T-cell (primary cell): Measurements from ENCODE around the gene OPRPN. TPM values are rescaled to one million over a fixed set of nuclear protein-coding genes. Genes with fewer than 3 reads are reported as not detected.

ENCODE experiments used
- ATAC-seq, 4 experiments: fragments of 200-7000 bp in 3 of 4; fragments of 150-1000 bp in 1 of 4; cut with Tn5 transposase; replicated peaks in 1 of 4; 1 replicate in 3 of 4; 2 replicates in 1 of 4; pipeline ENCODE4 v1.10.0; 2021; ENCODE audit warnings: moderate library complexity in 3 of 4, mild to moderate bottlenecking in 2 of 4, moderate number of reproducible peaks in 1 of 4
- CTCF ChIA-PET, 2 donors: fragments of 300-600 bp; sonication (Branson Sonifier 250); formaldehyde crosslinking; loops; one replicate each; lab custom pipeline; 2022; ENCODE audit warnings: antibody characterized with exemption in 2 of 2; lab: Charles Lee
- POLR2A ChIA-PET, 2 donors: fragments of 300-600 bp; sonication (Branson Sonifier 250); formaldehyde crosslinking; loops; one replicate each; lab custom pipeline; 2022; ENCODE audit warnings: antibody characterized with exemption in 2 of 2; lab: Charles Lee
- DNase-seq, 35 experiments: peaks; one replicate each; pipeline versions ENCODE4 v3.0.0 to v3.0.0-alpha.2; 2013 to 2023
- H3K27ac ChIP-seq: one replicate; pipeline ENCODE4 v1.5.1; 2013; ENCODE audit warnings: low read length
- H3K27me3 ChIP-seq, 2 experiments: replicated peaks in 1 of 2; 1 replicate in 1 of 2; 2 replicates in 1 of 2; pipeline versions ENCODE4 v1.6.1 to v1.7.0; 2013; ENCODE audit warnings: low read length in 1 of 2, mixed read lengths in 1 of 2; ENCODE audit not compliant: control insufficient read depth in 2 of 2, insufficient read depth in 2 of 2; ENCODE audit errors: extremely low read depth in 1 of 2
- H3K36me3 ChIP-seq, 2 donors: 1 replicate in 1 of 2; 2 replicates in 1 of 2; pipeline versions ENCODE4 v1.6.1 to v1.7.0; 2013; ENCODE audit warnings: low read length in 1 of 2; ENCODE audit not compliant: control insufficient read depth in 2 of 2, insufficient read depth in 1 of 2; ENCODE audit errors: extremely low read depth in 1 of 2
- H3K4me1 ChIP-seq, 2 experiments: 1 replicate in 1 of 2; 2 replicates in 1 of 2; pipeline versions ENCODE4 v1.6.1 to v1.7.0; 2013; ENCODE audit warnings: low read length in 2 of 2, mixed read lengths in 1 of 2; ENCODE audit not compliant: insufficient read depth in 2 of 2, control insufficient read depth in 1 of 2; ENCODE audit errors: extremely low read depth in 1 of 2
- H3K4me3 ChIP-seq, 2 donors: 1 replicate in 1 of 2; 2 replicates in 1 of 2; pipeline versions ENCODE4 v1.5.1 to v1.7.0; 2013; ENCODE audit warnings: mild to moderate bottlenecking in 2 of 2, low read length in 1 of 2, moderate library complexity in 1 of 2; ENCODE audit not compliant: control insufficient read depth in 1 of 2; ENCODE audit errors: extremely low read depth in 1 of 2
- H3K9me3 ChIP-seq: 2 replicates; pipeline ENCODE4 v1.7.0; 2013
- H3K27ac Mint-ChIP-seq, 2 donors: one replicate each; pipeline ENCODE4 v1.8.0; 2020 to 2021; ENCODE audit warnings: mild to moderate bottlenecking in 2 of 2, mixed read lengths in 2 of 2
- H3K27me3 Mint-ChIP-seq, 2 donors: one replicate each; pipeline ENCODE4 v1.8.0; 2021 to 2022; ENCODE audit warnings: mixed read lengths in 2 of 2
- H3K36me3 Mint-ChIP-seq: one replicate; pipeline ENCODE4 v1.8.0; 2021; ENCODE audit warnings: mixed read lengths
- H3K4me1 Mint-ChIP-seq, 3 donors: one replicate each; pipeline ENCODE4 v1.8.0; 2020 to 2022; ENCODE audit warnings: mixed read lengths in 3 of 3, mild to moderate bottlenecking in 1 of 3
- H3K4me3 Mint-ChIP-seq, 3 donors: one replicate each; pipeline ENCODE4 v1.8.0; 2020 to 2022; ENCODE audit warnings: mild to moderate bottlenecking in 3 of 3, mixed read lengths in 3 of 3, moderate library complexity in 3 of 3
- H3K9me3 Mint-ChIP-seq, 3 donors: one replicate each; pipeline ENCODE4 v1.8.0; 2020 to 2022; ENCODE audit warnings: mixed read lengths in 3 of 3
- WGBS: methylation state at CpG from one replicate; pipeline ENCODE4 v1.1.5; 2013; ENCODE audit warnings: missing lambda C conversion rate; ENCODE audit not compliant: insufficient coverage; 5-methylcytosine and 5-hydroxymethylcytosine counted together
- total RNA-seq, 35 experiments: library from RNA in 6 of 35; stranded (reverse) in 6 of 35; fragments of 120-200 nt in 1 of 35; gene quantifications; one replicate each; pipeline versions ENCODE4 v1.2.1 to v1.2.4 and lab custom pipeline; 2013 to 2026

Gene OPRPN
- total RNA-seq, 5 donors from 2014 or later (not counting 1 experiment from before 2014, with no cell fraction given): not detected

DNA sequence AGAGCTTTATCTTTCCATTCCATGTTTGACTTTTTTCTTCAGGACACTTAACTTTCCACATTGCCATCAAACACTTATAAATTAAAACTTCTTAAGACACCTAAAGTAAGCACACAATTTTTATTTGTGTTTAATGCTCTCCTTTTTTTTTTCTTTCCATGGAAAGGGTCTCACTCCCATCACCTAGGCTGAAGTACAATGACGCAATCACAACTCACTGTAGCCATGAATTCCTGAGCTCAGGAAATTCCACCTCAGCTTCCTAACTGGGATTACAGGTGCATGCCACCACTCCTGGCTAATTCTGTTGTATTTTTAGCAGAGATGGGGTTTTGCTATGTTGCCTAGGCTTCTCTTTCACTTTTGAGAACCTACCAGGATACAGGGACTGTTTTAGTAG, 29.9 kb upstream of the OPRPN start:
- POLR2A ChIA-PET: no interaction called here
- WGBS: no CpG with 5 or more reads among the region's 1 CpG

DNA sequence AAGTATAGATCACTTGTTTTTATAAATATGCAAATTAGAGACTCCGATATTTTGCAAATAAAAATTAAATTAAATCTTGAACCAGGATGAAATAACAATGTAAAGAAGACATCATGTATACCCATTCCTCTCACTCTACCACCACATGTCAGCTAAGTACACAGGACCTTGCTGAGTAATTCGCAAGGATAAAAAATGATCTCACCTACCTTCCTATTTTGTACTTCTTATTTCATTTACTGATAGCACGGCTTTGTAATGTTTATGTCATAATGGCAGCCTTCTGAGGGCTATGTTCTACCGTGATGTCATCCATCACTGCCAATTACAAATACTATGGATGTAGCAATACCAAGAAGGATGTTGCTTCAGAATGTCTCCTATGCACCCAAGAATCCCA, 25.8 kb upstream of the OPRPN start:
- POLR2A ChIA-PET: no interaction called here
- H3K36me3 Mint-ChIP-seq: no peaks in the 10 kb centered on the region
- DNase-seq (no peak), ATAC-seq (no peak)
- Histone ChIP-seq H3K4me3 (no peak overlapping the region), H3K36me3 (no peaks in the 10 kb centered on the region), H3K4me1 (no peaks in the 10 kb centered on the region), H3K27me3 (no peaks in the 10 kb centered on the region), H3K9me3 (no peaks in the 10 kb centered on the region), H3K27ac (no peak overlapping the region)
- WGBS: no CpG with 5 or more reads among the region's 4 CpGs
- no peaks in the 10 kb centered on the region for H3K27me3 Mint-ChIP-seq
- peaks cover 0 to 8% (median 0%) of the 10 kb centered on the region in 3 donors for H3K9me3 Mint-ChIP-seq
- H3K4me1 Mint-ChIP-seq: no peaks in the 10 kb centered on the region
- CTCF ChIA-PET: no interaction called here
- H3K27ac Mint-ChIP-seq: no peak overlapping the region
- H3K4me3 Mint-ChIP-seq: no peak overlapping the region

More for the DNA sequence above, 29.9 kb upstream of the OPRPN start:
- no peaks in the 10 kb centered on the region for H3K36me3 Mint-ChIP-seq
- Histone ChIP-seq H3K4me1 (no peaks in the 10 kb centered on the region), H3K27me3 (no peaks in the 10 kb centered on the region), H3K36me3 (no peaks in the 10 kb centered on the region), H3K27ac (no peak overlapping the region), H3K9me3 (no peaks in the 10 kb centered on the region), H3K4me3 (no peak overlapping the region)
- H3K9me3 Mint-ChIP-seq: peaks cover 0 to 8% (median 3%) of the 10 kb centered on the region in 3 donors
- CTCF ChIA-PET: no interaction called here
- H3K4me1 Mint-ChIP-seq: no peaks in the 10 kb centered on the region
- ATAC-seq (no peak), DNase-seq (no peak)
- no peak overlapping the region for H3K27ac Mint-ChIP-seq
- H3K27me3 Mint-ChIP-seq: peaks cover 0 to 6% of the 10 kb centered on the region in 2 donors
- H3K4me3 Mint-ChIP-seq: no peak overlapping the region

DNA sequence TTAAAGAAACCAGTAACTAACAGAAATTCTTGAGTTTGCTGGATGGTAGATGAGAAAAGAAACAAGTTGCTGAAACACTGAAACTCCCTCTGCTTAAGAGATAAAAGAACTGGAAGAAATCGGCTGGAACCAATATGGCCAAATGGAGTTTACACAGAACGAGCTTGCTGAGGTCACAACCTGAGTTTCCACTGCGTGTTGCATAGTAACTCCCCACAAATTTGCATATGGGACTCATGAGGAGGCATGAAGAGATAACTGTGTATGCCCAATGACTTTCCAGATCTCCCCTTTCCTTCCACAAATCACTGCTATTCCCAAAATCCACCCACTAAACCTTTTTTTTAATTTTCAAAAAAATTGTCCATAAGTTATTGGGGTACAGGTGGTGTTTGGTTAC, 25.0 kb upstream of the OPRPN start:
- H3K27ac Mint-ChIP-seq: no peak overlapping the region
- WGBS: 66% methylated on average over 3 of the region's 3 CpGs
- no peak for DNase-seq
- Histone ChIP-seq H3K36me3 (no peaks in the 10 kb centered on the region), H3K4me3 (no peak overlapping the region), H3K4me1 (no peaks in the 10 kb centered on the region), H3K9me3 (no peaks in the 10 kb centered on the region), H3K27ac (no peak overlapping the region), H3K27me3 (no peaks in the 10 kb centered on the region)
- H3K36me3 Mint-ChIP-seq: no peaks in the 10 kb centered on the region
- ChIA-PET POLR2A (no interaction called here), CTCF (no interaction called here)
- no peak overlapping the region for H3K4me3 Mint-ChIP-seq
- H3K27me3 Mint-ChIP-seq: no peaks in the 10 kb centered on the region
- ATAC-seq: no peak
- peaks cover 0 to 8% (median 0%) of the 10 kb centered on the region in 3 donors for H3K9me3 Mint-ChIP-seq
- H3K4me1 Mint-ChIP-seq: no peaks in the 10 kb centered on the region

DNA sequence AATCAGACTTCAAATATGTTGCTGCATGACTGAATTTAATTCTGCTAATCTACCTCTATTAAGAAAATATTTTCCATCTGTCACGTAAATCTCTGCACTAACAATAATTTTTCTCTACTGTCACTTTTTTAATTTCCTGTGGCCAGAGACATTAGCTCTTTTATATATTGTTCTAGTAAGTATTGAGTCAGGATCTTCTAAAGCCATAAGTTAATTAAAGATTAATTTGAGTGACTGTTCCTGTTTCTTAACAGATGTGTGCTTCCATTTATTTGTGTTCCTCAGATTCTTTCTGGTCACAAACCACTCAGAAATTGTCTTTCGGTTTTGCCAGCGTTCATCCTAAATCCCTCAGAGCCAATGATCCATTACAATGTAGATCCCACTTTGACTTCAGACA, 17.2 kb upstream of the OPRPN start:
- Mint-ChIP-seq H3K4me3 (no peak overlapping the region), H3K36me3 (no peaks in the 10 kb centered on the region), H3K27ac (no peak overlapping the region), H3K4me1 (no peaks in the 10 kb centered on the region), H3K27me3 (no peaks in the 10 kb centered on the region), H3K9me3 (no peaks in the 10 kb centered on the region)
- H3K4me1 ChIP-seq: no peaks in the 10 kb centered on the region
- no peaks in the 10 kb centered on the region for H3K27me3 ChIP-seq
- no peaks in the 10 kb centered on the region for H3K36me3 ChIP-seq
- POLR2A ChIA-PET: no interaction called here
- ATAC-seq (no peak), DNase-seq (no peak)
- CTCF ChIA-PET: no interaction called here
- H3K27ac ChIP-seq: no peak overlapping the region
- H3K9me3 ChIP-seq: no peaks in the 10 kb centered on the region
- no CpG with 5 or more reads among the region's 3 CpGs for WGBS
- H3K4me3 ChIP-seq: no peak overlapping the region

DNA sequence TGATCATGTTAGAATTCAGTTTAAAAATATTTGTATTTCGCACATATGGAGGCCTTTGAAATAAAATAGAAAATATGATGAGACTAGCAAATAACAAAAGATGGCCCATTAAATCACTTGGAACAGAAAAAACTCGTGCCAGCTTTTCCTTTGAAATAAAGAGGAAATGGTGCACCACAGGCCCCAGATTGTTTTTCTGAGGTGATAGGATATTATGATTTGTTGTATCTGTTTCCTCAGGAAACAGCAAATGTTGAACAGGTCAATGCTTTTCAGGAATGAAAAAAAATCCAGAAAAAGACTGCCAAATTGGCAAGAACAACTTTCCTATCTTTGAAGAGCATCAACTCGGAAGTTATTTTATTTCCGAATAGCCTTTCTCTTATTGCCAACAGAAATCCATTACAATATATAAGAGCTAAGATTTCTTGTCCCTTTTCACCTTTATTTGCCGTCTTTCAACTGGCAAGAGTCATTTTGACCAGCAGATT, 15.0 kb upstream of the OPRPN start, which contains the start of gene SMR3B:
Gene SMR3B, plus strand, starts transcription at position 441 of the 491 bp plus-strand sequence. CDS start 1,380 bp downstream, outside the sequence.
- ATAC-seq (no peak), DNase-seq (no peak)
- CTCF ChIA-PET: no interaction called here
- no peaks in the 10 kb centered on the region for H3K9me3 Mint-ChIP-seq
- H3K27me3 Mint-ChIP-seq: no peaks in the 10 kb centered on the region
- POLR2A ChIA-PET: no interaction called here
- H3K27ac Mint-ChIP-seq: no peak within 1 kb of the TSS
- H3K4me1 Mint-ChIP-seq: no peaks in the 10 kb centered on the region
- 56% methylated on average over 3 of the region's 5 CpGs for WGBS
- Histone ChIP-seq H3K4me3 (no peak within 1 kb of the TSS), H3K36me3 (no peaks in the 10 kb centered on the region), H3K27ac (no peak within 1 kb of the TSS), H3K4me1 (no peaks in the 10 kb centered on the region), H3K27me3 (no peaks in the 10 kb centered on the region), H3K9me3 (no peaks in the 10 kb centered on the region)
- no peaks in the 10 kb centered on the region for H3K36me3 Mint-ChIP-seq
- H3K4me3 Mint-ChIP-seq: no peak within 1 kb of the TSS

DNA sequence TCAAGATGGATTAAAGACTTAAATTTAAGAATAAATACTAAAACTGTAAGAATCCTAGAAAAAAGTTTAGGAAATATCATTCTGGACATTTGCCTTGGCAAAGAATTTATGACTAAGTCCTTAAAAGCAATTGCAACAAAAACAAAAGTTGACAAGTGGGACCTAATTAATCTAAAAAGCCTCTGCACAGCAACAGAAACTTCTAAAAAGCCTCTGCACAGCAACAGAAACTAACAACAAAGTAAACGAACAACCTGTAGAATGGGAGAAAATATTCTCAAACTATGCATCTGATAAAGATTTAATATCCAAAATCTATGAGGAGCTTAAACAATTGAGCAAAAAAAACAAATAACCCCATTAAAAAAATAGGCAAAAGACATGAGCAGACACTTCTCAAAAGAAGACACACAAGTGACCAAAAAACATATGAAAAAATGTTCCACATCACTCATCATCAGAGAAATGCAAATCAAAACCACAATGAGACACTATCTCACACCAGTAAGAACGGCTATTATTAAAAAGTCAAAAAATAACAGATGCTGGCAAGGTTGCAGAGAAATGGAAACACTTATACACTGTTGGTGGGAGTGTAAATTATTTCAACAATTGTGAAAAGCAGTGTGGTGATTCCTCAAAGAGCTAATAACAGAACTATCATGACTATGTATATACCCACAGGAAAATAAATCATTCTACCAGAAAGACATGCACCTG, 5.5 kb upstream of the OPRPN start:
- Histone ChIP-seq H3K9me3 (no peaks in the 10 kb centered on the region), H3K27me3 (no peaks in the 10 kb centered on the region), H3K36me3 (no peaks in the 10 kb centered on the region), H3K27ac (no peak overlapping the region), H3K4me3 (no peak overlapping the region), H3K4me1 (no peaks in the 10 kb centered on the region)
- no peaks in the 10 kb centered on the region for H3K9me3 Mint-ChIP-seq
- POLR2A ChIA-PET: no interaction called here
- CTCF ChIA-PET: no interaction called here
- no peak overlapping the region for H3K4me3 Mint-ChIP-seq
- no CpG with 5 or more reads among the region's 2 CpGs for WGBS
- H3K36me3 Mint-ChIP-seq: no peaks in the 10 kb centered on the region
- H3K27ac Mint-ChIP-seq: no peak overlapping the region
- peaks cover 0 to 2% of the 10 kb centered on the region in 2 donors for H3K27me3 Mint-ChIP-seq
- DNase-seq (no peak), ATAC-seq (no peak)
- no peaks in the 10 kb centered on the region for H3K4me1 Mint-ChIP-seq
